SK-N-SH treated with all-trans-retinoic acid at 6 μM for 48 hours (cell line): ENCODE measurements around the gene DNMT3A.

Experiments
- ATAC-seq: fragments of 200-7000 bp; cut with Tn5 transposase; 3 replicates; pipeline ENCODE4 v1.9.1; 2020; ENCODE audit warnings: mild to moderate bottlenecking, moderate library complexity
- BACH2 ChIP-seq: fragments of 250-450 bp; sonication (Bioruptor Pico); IDR thresholded peaks from 2 replicates; pipeline ENCODE4 v1.9.0; 2021; ENCODE audit warnings: mild to moderate bottlenecking, borderline replicate concordance
- CSDC2 ChIP-seq: fragments of 250-450 bp; sonication (Bioruptor Pico); IDR thresholded peaks from 2 replicates; pipeline ENCODE4 v1.5.0; 2020; ENCODE audit warnings: mild to moderate bottlenecking, moderate library complexity
- GLIS3 ChIP-seq: fragments of 250-450 bp; sonication (Bioruptor Pico); IDR thresholded peaks from 2 replicates; pipeline ENCODE4 v1.5.0; 2020; ENCODE audit warnings: mild to moderate bottlenecking, moderate library complexity
- ISL1 ChIP-seq: fragments of 250-450 bp; sonication (Bioruptor Pico); IDR thresholded peaks from 2 replicates; pipeline ENCODE4 v2.1.2; 2022; ENCODE audit warnings: mild to moderate bottlenecking, moderate library complexity
- OSR1 ChIP-seq: fragments of 250-450 bp; sonication (Bioruptor Pico); IDR thresholded peaks from 2 replicates; pipeline ENCODE4 v1.8.0; 2022; ENCODE audit warnings: moderate library complexity, mild to moderate bottlenecking, inconsistent platforms
- PPARA ChIP-seq: fragments of 250-450 bp; sonication (Bioruptor Pico); IDR thresholded peaks from 2 replicates; pipeline ENCODE4 v1.5.0; 2020; ENCODE audit warnings: mild to moderate bottlenecking, borderline replicate concordance
- RARB ChIP-seq: fragments of 250-450 bp; sonication (Bioruptor Pico); IDR thresholded peaks from 2 replicates; pipeline ENCODE4 v1.8.0; 2021; ENCODE audit warnings: mild to moderate bottlenecking, moderate library complexity
- SNAI2 ChIP-seq: fragments of 250-450 bp; sonication (Bioruptor Pico); IDR thresholded peaks from 2 replicates; pipeline ENCODE4 v1.5.0; 2020; ENCODE audit warnings: mild to moderate bottlenecking, moderate library complexity
- TCF4 ChIP-seq: fragments of 250-450 bp; sonication (Bioruptor Pico); IDR thresholded peaks from 2 replicates; pipeline ENCODE4 v1.8.0; 2021; ENCODE audit warnings: mild to moderate bottlenecking, moderate library complexity, borderline replicate concordance
- ZC3H10 ChIP-seq: fragments of 250-450 bp; sonication (Bioruptor Pico); IDR thresholded peaks from 2 replicates; pipeline ENCODE4 v1.5.1; 2021; ENCODE audit warnings: mild to moderate bottlenecking, moderate library complexity
- ZFP3 ChIP-seq: fragments of 250-450 bp; sonication (Bioruptor Pico); IDR thresholded peaks from 2 replicates; pipeline ENCODE4 v1.5.0; 2020; ENCODE audit warnings: mild to moderate bottlenecking, moderate library complexity
- ZNF565 ChIP-seq: fragments of 450-650 bp; formaldehyde crosslinking; conservative IDR thresholded peaks from 2 replicates; pipeline ENCODE4 v1.5.0; 2020; ENCODE audit warnings: low read depth, mild to moderate bottlenecking, moderate library complexity
- ZNF70 ChIP-seq: fragments of 450-650 bp; formaldehyde crosslinking; IDR thresholded peaks from 2 replicates; pipeline ENCODE4 v1.5.0; 2020; ENCODE audit warnings: mild to moderate bottlenecking, moderate library complexity
- ZNF8 ChIP-seq: fragments of 450-650 bp; formaldehyde crosslinking; IDR thresholded peaks from 2 replicates; pipeline ENCODE4 v1.5.0; 2020; ENCODE audit warnings: mild to moderate bottlenecking, moderate library complexity
- TF ChIP-seq, protein P1 (sequence below): fragments of 250-450 bp; sonication (Bioruptor Pico); IDR thresholded peaks from 2 replicates; pipeline ENCODE4 v1.5.1; 2021; ENCODE audit warnings: mild to moderate bottlenecking, moderate library complexity
- TF ChIP-seq, protein P2 (sequence below): fragments of 250-450 bp; sonication (Bioruptor Pico); IDR thresholded peaks from 2 replicates; pipeline ENCODE4 v1.5.0; 2020; ENCODE audit warnings: mild to moderate bottlenecking, moderate library complexity
- TF ChIP-seq, protein P3 (sequence below): fragments of 250-450 bp; sonication (Bioruptor Pico); IDR thresholded peaks from 2 replicates; pipeline ENCODE4 v1.8.0; 2020; ENCODE audit warnings: mild to moderate bottlenecking, moderate library complexity, borderline replicate concordance
- TF ChIP-seq, protein P4 (sequence below): fragments of 250-450 bp; sonication (Bioruptor Pico); IDR thresholded peaks from 2 replicates; pipeline ENCODE4 v1.8.0; 2021; ENCODE audit warnings: low read depth, mild to moderate bottlenecking, moderate library complexity, borderline replicate concordance

Gene DNMT3A

DNA sequence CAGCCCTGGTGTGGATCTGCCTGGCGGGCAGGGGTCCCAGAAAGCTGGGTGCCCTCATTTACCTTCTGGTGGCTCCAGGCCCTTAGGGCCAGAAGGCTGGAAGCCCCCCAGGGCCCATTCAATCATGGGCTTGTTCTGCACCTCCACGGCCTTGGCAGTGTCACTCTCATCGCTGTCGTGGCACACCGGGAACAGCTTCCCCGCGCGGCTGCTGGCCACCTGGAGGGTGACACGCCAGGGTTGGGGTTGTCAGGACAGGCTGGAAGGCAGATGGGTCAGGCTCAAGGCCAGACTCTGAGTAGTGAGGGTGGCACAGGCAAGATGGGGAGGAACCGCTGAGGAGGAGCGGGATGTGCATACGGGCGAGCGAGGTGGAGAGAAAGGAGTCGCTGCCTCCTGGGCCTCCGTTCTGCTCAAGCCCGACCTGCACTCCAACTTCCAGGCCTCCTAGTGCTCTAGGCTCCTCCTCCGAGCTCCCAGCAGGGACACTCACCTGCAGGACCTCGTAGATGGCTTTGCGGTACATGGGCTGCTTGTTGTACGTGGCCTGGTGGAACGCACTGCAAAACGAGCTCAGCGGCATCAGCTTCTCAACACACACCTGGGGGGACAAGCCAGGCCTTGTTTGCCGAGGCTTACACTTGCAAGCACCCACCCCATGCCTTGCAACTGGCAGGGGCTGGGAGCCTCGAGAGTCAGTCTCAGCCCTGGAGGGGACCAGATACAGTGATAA, 95.0 kb downstream of the DNMT3A start:
- ATAC-seq, result no peak
- TF ChIP-seq BACH2 (CRISPR knock-in tag), result no peak
- TF ChIP-seq, all 23 proteins: peak for 0

DNA sequence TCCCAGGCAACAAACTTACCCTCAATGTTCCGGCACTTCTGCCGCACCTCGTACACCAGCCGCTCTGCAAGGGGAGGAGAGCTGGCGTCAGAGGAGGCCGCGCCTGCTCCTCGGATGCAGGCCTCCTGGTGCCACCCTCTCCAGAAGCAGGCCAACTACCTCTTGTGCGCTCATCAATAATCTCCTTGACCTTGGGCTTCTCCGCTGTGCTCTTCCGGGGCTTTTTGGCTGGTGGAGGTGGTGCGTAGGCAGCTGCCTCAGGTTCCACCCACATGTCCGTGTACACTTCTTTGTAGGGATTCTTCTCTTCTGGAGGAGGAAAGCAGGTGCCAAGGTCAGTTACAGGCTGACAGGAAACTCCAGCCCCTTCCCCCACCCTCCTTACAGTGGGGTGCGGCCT, 95.7 kb downstream of the DNMT3A start:
- TF ChIP-seq ZC3H10 (CRISPR knock-in tag) (no peak), OSR1 (no peak), ZNF8 (CRISPR knock-in tag) (no peak), TCF4 (no peak), BACH2 (CRISPR knock-in tag) (no peak), RARB (CRISPR knock-in tag) (no peak), ZNF70 (CRISPR knock-in tag) (no peak), PPARA (CRISPR knock-in tag) (no peak)
- TF ChIP-seq, protein P1, sequence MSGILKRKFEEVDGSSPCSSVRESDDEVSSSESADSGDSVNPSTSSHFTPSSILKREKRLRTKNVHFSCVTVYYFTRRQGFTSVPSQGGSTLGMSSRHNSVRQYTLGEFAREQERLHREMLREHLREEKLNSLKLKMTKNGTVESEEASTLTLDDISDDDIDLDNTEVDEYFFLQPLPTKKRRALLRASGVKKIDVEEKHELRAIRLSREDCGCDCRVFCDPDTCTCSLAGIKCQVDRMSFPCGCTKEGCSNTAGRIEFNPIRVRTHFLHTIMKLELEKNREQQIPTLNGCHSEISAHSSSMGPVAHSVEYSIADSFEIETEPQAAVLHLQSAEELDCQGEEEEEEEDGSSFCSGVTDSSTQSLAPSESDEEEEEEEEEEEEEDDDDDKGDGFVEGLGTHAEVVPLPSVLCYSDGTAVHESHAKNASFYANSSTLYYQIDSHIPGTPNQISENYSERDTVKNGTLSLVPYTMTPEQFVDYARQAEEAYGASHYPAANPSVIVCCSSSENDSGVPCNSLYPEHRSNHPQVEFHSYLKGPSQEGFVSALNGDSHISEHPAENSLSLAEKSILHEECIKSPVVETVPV (CRISPR knock-in tag), result no peak
- TF ChIP-seq, protein P2, sequence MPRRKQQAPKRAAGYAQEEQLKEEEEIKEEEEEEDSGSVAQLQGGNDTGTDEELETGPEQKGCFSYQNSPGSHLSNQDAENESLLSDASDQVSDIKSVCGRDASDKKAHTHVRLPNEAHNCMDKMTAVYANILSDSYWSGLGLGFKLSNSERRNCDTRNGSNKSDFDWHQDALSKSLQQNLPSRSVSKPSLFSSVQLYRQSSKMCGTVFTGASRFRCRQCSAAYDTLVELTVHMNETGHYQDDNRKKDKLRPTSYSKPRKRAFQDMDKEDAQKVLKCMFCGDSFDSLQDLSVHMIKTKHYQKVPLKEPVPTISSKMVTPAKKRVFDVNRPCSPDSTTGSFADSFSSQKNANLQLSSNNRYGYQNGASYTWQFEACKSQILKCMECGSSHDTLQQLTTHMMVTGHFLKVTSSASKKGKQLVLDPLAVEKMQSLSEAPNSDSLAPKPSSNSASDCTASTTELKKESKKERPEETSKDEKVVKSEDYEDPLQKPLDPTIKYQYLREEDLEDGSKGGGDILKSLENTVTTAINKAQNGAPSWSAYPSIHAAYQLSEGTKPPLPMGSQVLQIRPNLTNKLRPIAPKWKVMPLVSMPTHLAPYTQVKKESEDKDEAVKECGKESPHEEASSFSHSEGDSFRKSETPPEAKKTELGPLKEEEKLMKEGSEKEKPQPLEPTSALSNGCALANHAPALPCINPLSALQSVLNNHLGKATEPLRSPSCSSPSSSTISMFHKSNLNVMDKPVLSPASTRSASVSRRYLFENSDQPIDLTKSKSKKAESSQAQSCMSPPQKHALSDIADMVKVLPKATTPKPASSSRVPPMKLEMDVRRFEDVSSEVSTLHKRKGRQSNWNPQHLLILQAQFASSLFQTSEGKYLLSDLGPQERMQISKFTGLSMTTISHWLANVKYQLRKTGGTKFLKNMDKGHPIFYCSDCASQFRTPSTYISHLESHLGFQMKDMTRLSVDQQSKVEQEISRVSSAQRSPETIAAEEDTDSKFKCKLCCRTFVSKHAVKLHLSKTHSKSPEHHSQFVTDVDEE (CRISPR knock-in tag), result no peak
- TF ChIP-seq, protein P3, sequence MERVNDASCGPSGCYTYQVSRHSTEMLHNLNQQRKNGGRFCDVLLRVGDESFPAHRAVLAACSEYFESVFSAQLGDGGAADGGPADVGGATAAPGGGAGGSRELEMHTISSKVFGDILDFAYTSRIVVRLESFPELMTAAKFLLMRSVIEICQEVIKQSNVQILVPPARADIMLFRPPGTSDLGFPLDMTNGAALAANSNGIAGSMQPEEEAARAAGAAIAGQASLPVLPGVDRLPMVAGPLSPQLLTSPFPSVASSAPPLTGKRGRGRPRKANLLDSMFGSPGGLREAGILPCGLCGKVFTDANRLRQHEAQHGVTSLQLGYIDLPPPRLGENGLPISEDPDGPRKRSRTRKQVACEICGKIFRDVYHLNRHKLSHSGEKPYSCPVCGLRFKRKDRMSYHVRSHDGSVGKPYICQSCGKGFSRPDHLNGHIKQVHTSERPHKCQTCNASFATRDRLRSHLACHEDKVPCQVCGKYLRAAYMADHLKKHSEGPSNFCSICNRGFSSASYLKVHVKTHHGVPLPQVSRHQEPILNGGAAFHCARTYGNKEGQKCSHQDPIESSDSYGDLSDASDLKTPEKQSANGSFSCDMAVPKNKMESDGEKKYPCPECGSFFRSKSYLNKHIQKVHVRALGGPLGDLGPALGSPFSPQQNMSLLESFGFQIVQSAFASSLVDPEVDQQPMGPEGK (CRISPR knock-in tag), result no peak
- TF ChIP-seq, protein P4, sequence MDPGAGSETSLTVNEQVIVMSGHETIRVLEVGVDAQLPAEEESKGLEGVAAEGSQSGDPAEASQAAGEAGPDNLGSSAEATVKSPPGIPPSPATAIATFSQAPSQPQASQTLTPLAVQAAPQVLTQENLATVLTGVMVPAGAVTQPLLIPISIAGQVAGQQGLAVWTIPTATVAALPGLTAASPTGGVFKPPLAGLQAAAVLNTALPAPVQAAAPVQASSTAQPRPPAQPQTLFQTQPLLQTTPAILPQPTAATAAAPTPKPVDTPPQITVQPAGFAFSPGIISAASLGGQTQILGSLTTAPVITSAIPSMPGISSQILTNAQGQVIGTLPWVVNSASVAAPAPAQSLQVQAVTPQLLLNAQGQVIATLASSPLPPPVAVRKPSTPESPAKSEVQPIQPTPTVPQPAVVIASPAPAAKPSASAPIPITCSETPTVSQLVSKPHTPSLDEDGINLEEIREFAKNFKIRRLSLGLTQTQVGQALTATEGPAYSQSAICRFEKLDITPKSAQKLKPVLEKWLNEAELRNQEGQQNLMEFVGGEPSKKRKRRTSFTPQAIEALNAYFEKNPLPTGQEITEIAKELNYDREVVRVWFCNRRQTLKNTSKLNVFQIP (CRISPR knock-in tag), result no peak
- no peak for ATAC-seq

DNA sequence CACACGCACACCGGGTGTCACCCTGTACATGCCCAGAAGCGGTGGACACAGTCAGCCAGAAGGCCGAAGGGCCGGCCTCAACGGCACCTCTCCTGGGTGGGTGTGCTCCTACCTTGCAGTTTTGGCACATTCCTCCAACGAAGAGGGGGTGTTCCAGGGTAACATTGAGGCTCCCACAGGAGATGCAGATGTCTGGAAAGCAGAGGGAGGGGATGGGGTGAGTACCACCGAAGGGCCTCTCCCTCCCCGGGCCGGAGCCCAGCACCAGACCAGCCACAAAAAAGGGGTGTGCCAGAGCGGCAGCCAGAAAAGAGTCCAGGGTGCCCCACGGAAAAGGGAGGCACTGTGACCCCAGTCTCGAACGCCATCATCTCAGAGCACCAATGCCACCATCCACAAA, 96.6 kb downstream of the DNMT3A start:
- ATAC-seq, result no peak
- TF ChIP-seq ZNF8 (CRISPR knock-in tag) (no peak), SNAI2 (CRISPR knock-in tag) (no peak), ZFP3 (CRISPR knock-in tag) (no peak), ZNF70 (CRISPR knock-in tag) (no peak)
- TF ChIP-seq, protein P3 (CRISPR knock-in tag), result no peak

DNA sequence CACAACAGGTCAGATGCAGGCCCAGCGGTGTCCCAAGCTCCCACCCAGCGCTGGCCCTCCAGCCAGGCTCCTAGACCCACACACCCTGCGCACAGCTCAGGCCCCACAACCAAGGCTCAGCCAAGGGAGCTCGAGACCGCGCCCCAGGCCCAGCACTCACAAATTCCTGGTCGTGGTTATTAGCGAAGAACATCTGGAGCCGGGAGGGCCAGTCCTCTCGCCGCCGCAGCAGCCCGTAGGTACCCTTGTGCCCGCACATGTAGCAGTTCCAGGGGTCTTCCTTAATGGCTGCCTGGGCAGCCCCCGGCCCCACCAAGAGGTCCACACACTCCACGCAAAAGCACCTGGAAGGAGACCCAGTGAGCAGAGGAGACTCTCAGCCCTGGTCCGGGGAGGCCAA, 97.7 kb downstream of the DNMT3A start:
- no peak for ATAC-seq
- TF ChIP-seq, protein P4 (CRISPR knock-in tag), result no peak
- TF ChIP-seq ISL1 (CRISPR knock-in tag), result no peak
- no peak for TF ChIP-seq TCF4
- TF ChIP-seq ZNF565, result no peak
- TF ChIP-seq, protein P1 (CRISPR knock-in tag), result no peak
- no peak for TF ChIP-seq CSDC2 (CRISPR knock-in tag)
- TF ChIP-seq ZC3H10 (CRISPR knock-in tag), result no peak
- TF ChIP-seq ZNF8 (CRISPR knock-in tag), result no peak
- TF ChIP-seq ZNF70 (CRISPR knock-in tag), result no peak
- no peak for TF ChIP-seq OSR1
- no peak for TF ChIP-seq RARB (CRISPR knock-in tag)
- TF ChIP-seq BACH2 (CRISPR knock-in tag), result no peak
- TF ChIP-seq GLIS3, result no peak
- no peak for TF ChIP-seq SNAI2 (CRISPR knock-in tag)
